GM18508 (cell line): ENCODE data around the gene GPR146.

Source experiments
- ATAC-seq: cut with Tn5 transposase; IDR thresholded peaks from one replicate; pipeline ENCODE4 v1.9.1; 2021; ENCODE audit warnings: moderate number of reproducible peaks; ENCODE audit not compliant: insufficient read depth, unreplicated experiment

GPR146 gene

DNA sequence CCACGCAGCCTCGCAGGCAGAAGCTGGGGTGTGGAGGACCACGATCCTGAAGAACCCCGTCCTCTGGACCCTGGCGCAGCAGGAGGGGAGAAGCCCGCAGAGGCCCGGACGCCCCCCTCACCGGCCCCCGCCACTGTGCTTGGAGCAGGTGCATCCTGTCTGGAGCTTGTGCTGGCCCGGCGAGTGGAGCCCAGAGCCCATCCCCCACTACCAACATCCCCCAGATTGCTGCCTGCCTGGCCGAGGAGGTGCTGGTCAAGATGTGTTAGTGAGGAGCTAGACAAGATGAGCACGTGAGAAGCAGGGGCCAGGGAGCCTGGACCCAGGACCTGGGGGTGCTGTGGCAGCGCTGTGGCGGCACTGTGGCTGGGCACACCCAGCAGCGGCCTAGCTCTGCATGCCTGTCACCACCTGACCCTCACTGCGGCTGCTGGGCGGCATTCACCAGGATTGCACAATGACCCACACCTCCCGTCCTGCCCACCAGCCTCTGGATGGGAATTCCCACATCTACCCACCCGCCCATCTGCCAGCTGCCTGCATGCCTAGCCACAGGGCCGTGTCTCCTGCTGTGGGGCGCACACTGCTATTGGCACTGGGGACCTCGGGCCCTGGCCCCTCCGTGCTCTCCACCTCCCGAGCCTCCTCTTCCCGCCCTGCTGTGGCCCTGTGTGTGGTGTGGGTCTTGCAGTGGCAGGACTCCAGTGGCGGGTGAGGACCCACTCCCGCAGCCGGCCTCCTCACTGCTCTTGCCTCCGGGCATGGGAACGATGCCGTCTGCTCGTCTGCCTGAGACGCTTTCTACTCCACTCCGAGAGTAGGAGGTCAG is 11.8 kb downstream of the GPR146 start:
- ATAC-seq: no peak

- ATAC-seq: no peak
Observed at GRCh38 chr7:1056785-1057410, 12.6 kb downstream of the GPR146 start.

GRCh38 chr7:1057416-1058291 is 13.3 kb downstream of the GPR146 start:
- no peak for ATAC-seq

GRCh38 chr7:1058311-1058710 is 14.0 kb downstream of the GPR146 start:
- no peak for ATAC-seq

GRCh38 chr7:1058821-1059199 is 14.5 kb downstream of the GPR146 start:
- ATAC-seq: no peak

DNA sequence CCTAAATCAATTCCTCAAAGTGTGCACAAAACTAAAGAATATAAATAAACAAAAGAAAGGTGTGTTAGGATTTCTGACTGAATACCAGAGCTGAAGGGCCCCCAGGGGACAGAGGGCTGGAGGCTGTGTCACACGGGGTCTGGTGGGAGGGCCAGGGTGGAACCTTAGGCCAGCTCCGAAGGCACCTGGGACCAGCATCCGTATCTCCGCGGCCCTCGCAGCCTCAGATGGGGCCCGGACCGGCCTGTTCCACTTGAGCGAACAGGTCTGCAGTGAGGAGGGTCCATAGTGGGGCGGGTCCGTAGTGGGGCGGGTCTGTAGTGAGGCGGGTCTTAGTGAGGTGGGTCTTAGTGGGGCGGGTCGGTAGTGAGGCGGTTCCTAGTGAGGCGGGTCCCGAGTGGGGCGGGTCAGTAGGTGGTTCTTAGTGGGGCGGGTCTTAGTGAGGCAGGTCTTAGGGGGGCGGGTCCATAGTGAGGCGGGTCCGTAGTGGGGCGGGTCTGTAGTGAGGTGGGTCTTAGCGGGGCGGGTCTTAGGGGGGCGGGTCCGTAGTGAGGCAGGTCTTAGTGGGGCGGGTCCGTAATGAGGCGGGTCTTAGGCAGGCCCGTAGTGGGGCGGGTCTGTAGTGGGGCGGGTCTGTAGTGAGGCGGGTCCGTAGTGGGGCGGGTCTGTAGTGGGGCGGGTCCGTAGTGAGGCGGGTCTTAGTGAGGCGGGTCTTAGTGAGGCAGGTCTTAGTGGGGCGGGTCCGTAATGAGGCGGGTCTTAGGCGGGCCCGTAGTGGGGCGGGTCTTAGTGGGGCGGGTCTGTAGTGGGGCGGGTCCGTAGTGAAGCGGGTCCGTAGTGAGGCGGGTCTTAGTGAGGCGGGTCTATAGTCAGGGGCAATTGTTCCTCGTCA is 15.1 kb downstream of the GPR146 start:
- ATAC-seq: no peak

GRCh38 chr7:1060315-1061072 is 16.1 kb downstream of the GPR146 start:
- no peak for ATAC-seq

GRCh38 chr7:1061180-1061579 is 16.8 kb downstream of the GPR146 start:
- no peak for ATAC-seq

DNA sequence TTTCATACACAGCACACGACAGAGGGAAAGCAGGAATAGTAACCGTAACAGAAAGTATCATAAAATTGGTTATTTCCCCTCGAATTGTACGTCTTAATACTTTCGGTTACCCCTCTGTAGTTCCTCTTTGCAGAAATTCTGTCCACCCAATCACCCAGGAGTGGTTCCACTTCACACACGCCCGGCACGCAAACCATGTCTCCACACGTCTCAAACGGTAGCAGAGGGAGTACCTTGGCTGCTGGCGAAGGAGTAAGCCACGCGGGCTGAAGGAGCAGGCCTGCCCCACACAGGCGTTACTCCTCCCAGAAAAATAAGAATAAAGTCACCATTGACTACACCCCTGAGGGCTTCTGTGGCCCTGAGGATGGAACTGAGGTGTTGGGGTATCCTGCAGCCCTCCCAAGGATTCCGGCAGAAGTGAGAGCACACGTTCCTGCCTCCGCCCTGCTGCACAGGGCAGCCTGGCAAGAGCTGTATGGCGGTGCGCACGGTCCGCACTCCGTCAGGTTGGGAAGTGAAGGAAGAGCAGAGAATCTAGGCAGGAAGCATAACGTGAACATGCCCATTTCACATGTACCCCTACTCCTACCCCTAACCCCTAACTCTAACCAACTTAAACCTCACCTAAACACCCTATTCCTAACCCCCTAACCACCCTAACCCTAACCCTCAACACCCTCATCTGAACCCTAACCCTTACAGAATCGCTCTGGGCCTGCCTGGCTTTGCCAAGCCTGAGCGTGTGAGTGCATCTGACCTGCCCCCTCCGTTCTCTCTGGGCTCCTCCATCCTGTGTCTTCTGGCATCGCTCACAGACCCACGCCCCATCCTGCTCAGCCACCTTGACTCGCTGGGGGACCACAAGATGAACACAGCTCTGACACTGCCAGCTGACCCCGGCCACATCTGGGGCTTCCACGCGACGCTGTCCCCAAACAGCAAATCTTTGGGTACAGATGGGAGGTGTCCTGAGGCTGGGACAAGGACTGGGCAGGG is 18.2 kb downstream of the GPR146 start:
- ATAC-seq: no peak

DNA sequence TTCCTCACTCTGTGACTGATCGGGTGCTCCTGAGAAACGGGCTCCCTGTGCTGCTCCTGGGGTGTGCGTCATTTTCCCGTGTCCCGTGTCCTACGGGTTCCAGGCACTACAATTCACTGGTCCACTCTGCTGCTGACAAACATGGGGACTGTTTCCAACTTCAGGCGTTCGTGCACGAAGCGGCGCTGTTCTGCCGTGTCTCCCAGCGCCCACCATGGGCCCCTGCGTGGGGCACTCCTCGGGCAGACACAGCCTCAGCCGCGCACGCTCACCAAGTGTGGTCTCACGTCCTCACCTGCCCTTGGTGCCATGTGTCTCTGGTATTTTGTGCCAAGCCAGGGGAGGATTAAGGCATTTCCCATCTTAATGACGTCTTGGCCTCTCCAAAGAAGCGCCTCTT is 19.0 kb downstream of the GPR146 start:
- ATAC-seq: no peak

DNA sequence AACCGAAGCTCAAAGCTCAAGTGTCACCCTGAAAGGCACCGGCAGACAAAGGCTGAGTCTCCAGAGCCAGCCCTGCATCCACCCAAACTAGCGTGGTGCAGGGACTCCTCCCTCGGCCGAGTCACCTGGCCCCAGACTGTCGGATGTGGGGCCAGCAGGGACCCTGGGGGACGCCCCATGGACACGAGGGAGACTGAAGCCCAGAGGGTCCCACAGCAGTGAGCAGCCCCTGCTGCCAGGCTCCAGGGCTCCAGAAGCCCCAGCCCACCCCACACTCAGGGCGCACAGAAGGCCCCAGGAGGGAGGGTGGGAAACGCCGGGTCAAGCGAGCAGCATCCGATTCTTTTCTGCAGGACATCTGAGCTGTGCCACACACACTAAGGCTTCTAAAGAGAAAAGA is 20.2 kb downstream of the GPR146 start:
- ATAC-seq: no peak

- ATAC-seq: no peak
Observed at GRCh38 chr7:1065263-1065584, 20.9 kb downstream of the GPR146 start.

DNA sequence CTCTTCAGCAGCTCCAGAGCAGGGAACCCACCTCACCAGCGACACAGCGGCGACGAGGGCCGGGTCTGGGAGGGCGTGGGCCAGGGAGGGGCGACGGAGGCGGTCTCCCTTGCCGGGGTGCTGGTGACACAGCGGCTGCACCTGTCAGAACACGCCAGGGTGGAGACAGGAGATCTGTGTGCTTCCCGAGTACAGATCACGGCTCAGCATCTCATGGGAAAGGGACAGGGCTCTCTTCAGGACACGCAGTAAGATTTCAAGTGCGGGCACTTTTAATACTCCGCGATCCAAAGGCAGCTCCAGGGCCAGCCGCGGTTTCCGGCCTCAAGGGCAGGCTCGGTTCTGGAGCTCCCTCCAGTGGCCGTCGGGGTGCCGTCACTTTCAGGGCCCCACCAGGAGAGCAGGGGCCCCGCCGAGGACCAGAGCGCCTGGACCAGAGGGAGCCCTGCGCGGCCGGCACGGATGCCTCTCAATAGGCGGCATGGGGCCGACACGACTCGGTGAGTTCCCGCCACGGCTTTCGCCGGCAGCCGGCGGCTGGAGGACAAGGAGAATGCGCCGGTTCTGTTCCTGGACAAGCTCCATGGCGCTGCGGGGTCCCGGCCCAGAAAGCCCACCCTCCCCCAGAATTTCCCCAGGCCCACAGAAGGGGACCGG is 21.4 kb downstream of the GPR146 start:
- no peak for ATAC-seq

DNA sequence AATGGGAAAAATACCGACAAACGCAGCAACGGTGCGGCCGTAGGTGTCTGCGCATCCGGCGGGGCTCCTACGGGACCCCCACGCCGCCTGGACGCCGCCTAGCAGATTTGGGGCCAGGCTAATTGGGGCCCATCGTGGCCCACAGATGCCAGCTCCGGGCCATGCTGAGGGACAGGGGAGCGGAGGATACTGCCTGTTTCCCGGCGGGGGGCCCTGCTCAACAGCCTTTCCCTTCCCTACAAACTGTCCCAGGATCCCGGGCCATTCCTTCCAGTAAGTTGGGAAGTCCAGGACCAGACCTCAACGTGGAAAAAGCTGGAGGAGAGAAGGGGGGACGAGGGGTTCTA is 21.9 kb downstream of the GPR146 start:
- ATAC-seq: no peak

- ATAC-seq: no peak
Observed at GRCh38 chr7:1068013-1068412, 23.7 kb downstream of the GPR146 start.

DNA sequence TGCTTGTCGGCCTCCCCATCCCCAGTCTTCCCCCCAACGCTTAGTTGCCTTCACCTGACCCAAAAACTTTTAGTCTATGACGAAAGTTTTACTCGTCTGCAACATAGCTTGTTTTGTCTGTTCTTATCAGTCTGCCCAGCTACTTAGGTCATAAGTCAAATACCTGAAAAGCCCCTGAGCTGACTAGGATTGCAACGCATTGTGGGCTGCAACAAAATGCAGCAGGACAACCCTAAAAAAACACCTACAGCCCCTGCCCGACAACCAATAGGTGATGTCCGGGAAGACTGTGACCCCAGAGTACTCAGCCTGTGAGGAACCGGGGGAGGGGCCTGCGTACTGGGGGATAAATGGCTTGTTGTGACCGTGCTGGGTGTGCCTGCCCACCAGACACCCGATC is 24.3 kb downstream of the GPR146 start:
- ATAC-seq: no peak

DNA sequence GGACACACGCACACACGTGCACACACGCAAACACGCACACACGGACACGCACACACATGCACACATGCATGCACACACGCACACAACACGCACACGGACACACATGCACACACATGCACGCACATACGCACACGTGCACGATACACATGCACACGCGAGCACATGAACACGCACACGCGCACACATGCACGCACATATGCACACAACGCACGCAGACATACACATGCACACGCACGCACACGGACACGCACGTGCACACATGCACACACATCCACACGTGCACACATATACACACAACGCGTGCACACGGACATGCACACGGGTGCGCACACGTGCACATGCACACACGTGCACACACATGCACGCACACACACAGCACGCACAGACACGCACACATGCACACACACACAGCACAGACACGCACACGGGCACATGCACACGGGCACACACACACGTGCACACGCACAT is 26.2 kb downstream of the GPR146 start:
- no peak for ATAC-seq

GRCh38 chr7:1071731-1072254 is 27.4 kb downstream of the GPR146 start:
- ATAC-seq: no peak
